PC-9 (cell line): ENCODE measurements around the gene SOCS1. TPM values are rescaled to one million over a fixed set of nuclear protein-coding genes. Genes with fewer than 3 reads are reported as not detected.

Source experiments
- BruUV-seq: library from RNA; stranded (reverse); fragments of 400-500 nt; replicated peaks from 2 replicates; lab custom pipeline; 2021; lab: Mats Ljungman, UMichigan
- CTCF ChIA-PET: fragments of 300-600 bp; sonication (Branson Sonifier 250); formaldehyde crosslinking; loops from one replicate; lab custom pipeline; 2022; ENCODE audit warnings: antibody characterized with exemption; lab: Charles Lee
- POLR2A ChIA-PET: fragments of 300-600 bp; sonication (Branson Sonifier 250); formaldehyde crosslinking; loops from one replicate; lab custom pipeline; 2022; ENCODE audit warnings: antibody characterized with exemption; ENCODE audit not compliant: unreplicated experiment; lab: Charles Lee
- DNase-seq, 2 experiments: peaks; one replicate each; pipeline versions ENCODE4 v3.0.0 to v3.0.0-alpha.2; 2015 to 2022; ENCODE audit warnings: mixed read lengths in 1 of 2
- H2AFZ ChIP-seq: fragments of 200-600 bp; sonication (generic); 2 replicates; pipeline ENCODE4 v1.8.1; 2017; ENCODE audit warnings: antibody characterized with exemption
- H3F3A ChIP-seq: fragments of 200-600 bp; sonication (generic); 2 replicates; pipeline ENCODE4 v1.8.1; 2017; ENCODE audit warnings: antibody characterized with exemption, mild to moderate bottlenecking, low read depth; ENCODE audit not compliant: insufficient read depth
- H3K27ac ChIP-seq: fragments of 200-600 bp; sonication (generic); 2 replicates; pipeline ENCODE4 v1.6.1; 2016; ENCODE audit warnings: mixed run types
- H3K27me3 ChIP-seq: fragments of 200-600 bp; sonication (generic); 2 replicates; pipeline ENCODE4 v1.6.1; 2016; ENCODE audit warnings: low read depth, mixed run types; ENCODE audit not compliant: insufficient read depth
- H3K36me3 ChIP-seq: fragments of 200-600 bp; sonication (generic); 2 replicates; pipeline ENCODE4 v1.6.1; 2016; ENCODE audit warnings: low read depth, mixed run types
- H3K4me1 ChIP-seq: fragments of 200-600 bp; sonication (generic); replicated peaks from 2 replicates; pipeline ENCODE4 v1.6.1; 2016; ENCODE audit warnings: mixed run types; ENCODE audit not compliant: insufficient read depth
- H3K4me2 ChIP-seq: fragments of 200-600 bp; sonication (generic); 2 replicates; pipeline ENCODE4 v1.6.1; 2017; ENCODE audit warnings: mixed run types
- H3K4me3 ChIP-seq: fragments of 200-600 bp; sonication (generic); 2 replicates; pipeline ENCODE4 v1.6.1; 2016; ENCODE audit warnings: mixed run types
- H3K79me2 ChIP-seq: fragments of 200-600 bp; sonication (generic); 2 replicates; pipeline ENCODE4 v1.6.1; 2017; ENCODE audit warnings: low read depth, mixed run types
- H3K9me2 ChIP-seq: fragments of 200-600 bp; sonication (generic); 2 replicates; pipeline ENCODE4 v1.8.1; 2017; ENCODE audit warnings: mild to moderate bottlenecking; ENCODE audit not compliant: insufficient read depth
- H3K9me3 ChIP-seq: fragments of 200-600 bp; sonication (generic); 2 replicates; pipeline ENCODE4 v1.8.1; 2016; ENCODE audit warnings: low read depth; ENCODE audit not compliant: insufficient read depth
- H4K20me1 ChIP-seq: fragments of 200-600 bp; sonication (generic); 2 replicates; pipeline ENCODE4 v1.8.1; 2017; ENCODE audit not compliant: insufficient read depth
- CTCF ChIP-seq: fragments of 200-600 bp; sonication (generic); conservative IDR thresholded peaks from 2 replicates; pipeline ENCODE4 v1.6.1; 2017; ENCODE audit warnings: mixed run types, antibody characterized with exemption, mild to moderate bottlenecking, moderate library complexity
- EZH2 ChIP-seq: fragments of 200-600 bp; sonication (generic); IDR thresholded peaks from 2 replicates; pipeline ENCODE4 v1.8.0; 2017; ENCODE audit warnings: antibody characterized with exemption, low read depth
- intact Hi-C: fragments of 100-400 bp; cut with micrococcal nuclease; formaldehyde crosslinking; loops from one replicate; pipeline ENCODE4 v1.10.0; 2022; ENCODE audit not compliant: unreplicated experiment
- total RNA-seq: library from RNA; stranded (reverse); gene quantifications from 2 replicates; pipeline ENCODE4 v1.2.3, GENCODE V29; 2021

SOCS1 gene
- total RNA-seq, 1 experiment from 2014 or later, result 4.6 TPM

- no peak overlapping the region for H2AFZ ChIP-seq
- no peaks in the 10 kb centered on the region for H3K36me3 ChIP-seq
- no peak overlapping the region for H3K27ac ChIP-seq
- TF ChIP-seq CTCF (no peak), EZH2 (no peak)
- H3K79me2 ChIP-seq, result no peaks in the 10 kb centered on the region
- ChIA-PET POLR2A (interaction anchor here (0.6 kb wide), 1 partner anchor 20 kb away, joined by 3 read pairs; no protein-coding TSS in a partner anchor), CTCF (no interaction called here)
- H4K20me1 ChIP-seq, result no peaks in the 10 kb centered on the region
- no peaks in the 10 kb centered on the region for H3K9me2 ChIP-seq
- BruUV-seq, result no TSS peak
- peaks cover 21% of the 10 kb centered on the region for H3F3A ChIP-seq
- intact Hi-C loops, result no loop called here
- H3K4me1 ChIP-seq, result peaks cover 30% of the 10 kb centered on the region
- peaks cover 3% of the 10 kb centered on the region; the same call in 1 of the 2 replicates for H3K9me3 ChIP-seq
- no peak overlapping the region for H3K4me3 ChIP-seq
- H3K4me2 ChIP-seq, result no peak overlapping the region
- DNase-seq, result no peak
- no peaks in the 10 kb centered on the region for H3K27me3 ChIP-seq
Measured at GRCh38 chr16:11205754-11206581, 50.0 kb downstream of the SOCS1 start.

- Histone ChIP-seq H4K20me1 (no peaks in the 10 kb centered on the region), H3K27me3 (no peaks in the 10 kb centered on the region), H3K79me2 (no peaks in the 10 kb centered on the region), H3K9me2 (no peaks in the 10 kb centered on the region), H3K9me3 (peaks cover 3% of the 10 kb centered on the region; the same call in 1 of the 2 replicates), H3K27ac (no peak overlapping the region), H3K36me3 (no peaks in the 10 kb centered on the region), H3K4me3 (no peak overlapping the region), H3K4me2 (no peak overlapping the region), H3F3A (peaks cover 25% of the 10 kb centered on the region), H2AFZ (no peak overlapping the region), H3K4me1 (peaks cover 32% of the 10 kb centered on the region)
- intact Hi-C loops, result no loop called here
- no peak for TF ChIP-seq CTCF
- no TSS peak for BruUV-seq
- CTCF ChIA-PET, result interaction anchor here (0.5 kb wide), 1 partner anchor 30 kb away, joined by 4 read pairs; no protein-coding TSS in a partner anchor
- POLR2A ChIA-PET, result interaction anchor here (0.6 kb wide), 1 partner anchor 20 kb away, joined by 3 read pairs; no protein-coding TSS in a partner anchor
- no peak for DNase-seq
Measured at GRCh38 chr16:11205065-11205699, 50.8 kb downstream of the SOCS1 start.

- Histone ChIP-seq H2AFZ (no peak overlapping the region), H3K27me3 (no peaks in the 10 kb centered on the region), H4K20me1 (no peaks in the 10 kb centered on the region), H3F3A (peaks cover 25% of the 10 kb centered on the region), H3K9me2 (no peaks in the 10 kb centered on the region), H3K4me3 (no peak overlapping the region), H3K9me3 (peaks cover 3% of the 10 kb centered on the region; the same call in 1 of the 2 replicates), H3K4me2 (no peak overlapping the region), H3K27ac (no peak overlapping the region), H3K36me3 (no peaks in the 10 kb centered on the region), H3K79me2 (no peaks in the 10 kb centered on the region), H3K4me1 (peaks cover 32% of the 10 kb centered on the region)
- BruUV-seq, result no TSS peak
- intact Hi-C loops, result loop anchor here (5.0 kb wide), 1 partner anchor 72 kb away; no protein-coding TSS in a partner anchor
- ChIA-PET POLR2A (no interaction called here), CTCF (interaction anchor here (0.5 kb wide), 1 partner anchor 31 kb away, joined by 4 read pairs; no protein-coding TSS in a partner anchor)
- TF ChIP-seq CTCF (no peak), EZH2 (no peak)
- no peak for DNase-seq
Measured at GRCh38 chr16:11204513-11205047, 51.4 kb downstream of the SOCS1 start.
